ENCODE results near the gene DHX32.
"Not testable (repeated sequence)": the region's sequence is repeated elsewhere in the genome, so short reads cannot be mapped to it uniquely, and the experiment has no call there.

GRCh38 chr10:125894176-125894575 lies 13.1 kb upstream of the DHX32 start:
- TF ChIP-seq, protein P1, sequence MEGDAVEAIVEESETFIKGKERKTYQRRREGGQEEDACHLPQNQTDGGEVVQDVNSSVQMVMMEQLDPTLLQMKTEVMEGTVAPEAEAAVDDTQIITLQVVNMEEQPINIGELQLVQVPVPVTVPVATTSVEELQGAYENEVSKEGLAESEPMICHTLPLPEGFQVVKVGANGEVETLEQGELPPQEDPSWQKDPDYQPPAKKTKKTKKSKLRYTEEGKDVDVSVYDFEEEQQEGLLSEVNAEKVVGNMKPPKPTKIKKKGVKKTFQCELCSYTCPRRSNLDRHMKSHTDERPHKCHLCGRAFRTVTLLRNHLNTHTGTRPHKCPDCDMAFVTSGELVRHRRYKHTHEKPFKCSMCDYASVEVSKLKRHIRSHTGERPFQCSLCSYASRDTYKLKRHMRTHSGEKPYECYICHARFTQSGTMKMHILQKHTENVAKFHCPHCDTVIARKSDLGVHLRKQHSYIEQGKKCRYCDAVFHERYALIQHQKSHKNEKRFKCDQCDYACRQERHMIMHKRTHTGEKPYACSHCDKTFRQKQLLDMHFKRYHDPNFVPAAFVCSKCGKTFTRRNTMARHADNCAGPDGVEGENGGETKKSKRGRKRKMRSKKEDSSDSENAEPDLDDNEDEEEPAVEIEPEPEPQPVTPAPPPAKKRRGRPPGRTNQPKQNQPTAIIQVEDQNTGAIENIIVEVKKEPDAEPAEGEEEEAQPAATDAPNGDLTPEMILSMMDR (conservative IDR thresholded peaks at IDR 0.05; ENCODE audit: low read depth, low read length): not testable (repeated sequence)
- not testable (repeated sequence) for TF ChIP-seq EZH2 (IDR thresholded peaks at IDR 0.05; ENCODE audit: borderline replicate concordance, low read depth, low read length, poor library complexity, severe bottlenecking)
